HG03575 (cell line): ENCODE results near the gene NRIP1.

ENCODE experiments used
- ATAC-seq: cut with Tn5 transposase; IDR thresholded peaks from one replicate; pipeline ENCODE4 v1.9.1; 2021; ENCODE audit not compliant: unreplicated experiment, insufficient number of reproducible peaks, low FRiP score; ENCODE audit errors: extremely low read depth

The NRIP1 gene

GRCh38 chr21:15066123-15066575, 1.3 kb upstream of the NRIP1 start:
- no peak for ATAC-seq

GRCh38 chr21:15065392-15066122, 757 bp upstream of the NRIP1 start:
- ATAC-seq, result no peak

- ATAC-seq, result no peak
Measured at GRCh38 chr21:15063814-15064575, 805 bp downstream of the NRIP1 start.

GRCh38 chr21:15063081-15063813, 1.6 kb downstream of the NRIP1 start:
- no peak for ATAC-seq

- no peak for ATAC-seq
Measured at GRCh38 chr21:15062606-15062965, 2.2 kb downstream of the NRIP1 start.

- no peak for ATAC-seq
Measured at GRCh38 chr21:15061747-15062605, 2.8 kb downstream of the NRIP1 start.

- ATAC-seq, result no peak
Measured at GRCh38 chr21:15061279-15061678, 3.5 kb downstream of the NRIP1 start.

- no peak for ATAC-seq
Measured at GRCh38 chr21:15060543-15061175, 4.1 kb downstream of the NRIP1 start.

GRCh38 chr21:15059397-15059796, 5.4 kb downstream of the NRIP1 start:
- ATAC-seq, result no peak

GRCh38 chr21:15058854-15059263, 5.9 kb downstream of the NRIP1 start:
- no peak for ATAC-seq

- ATAC-seq, result no peak
Measured at GRCh38 chr21:15057285-15057684, 7.5 kb downstream of the NRIP1 start.

GRCh38 chr21:15054606-15055239, 10.1 kb downstream of the NRIP1 start:
- no peak for ATAC-seq

- no peak for ATAC-seq
Measured at GRCh38 chr21:15054089-15054488, 10.7 kb downstream of the NRIP1 start.

GRCh38 chr21:15053500-15053899, 11.3 kb downstream of the NRIP1 start:
- no peak for ATAC-seq

GRCh38 chr21:15052459-15052763, 12.4 kb downstream of the NRIP1 start:
- peak; percentile 8 for ATAC-seq

- ATAC-seq, result peak; percentile 52
Measured at GRCh38 chr21:15051644-15052458, 12.9 kb downstream of the NRIP1 start.

- no peak for ATAC-seq
Measured at GRCh38 chr21:15050568-15051377, 14.0 kb downstream of the NRIP1 start.
